Hepatic stellate cell (primary cell): Measurements from ENCODE around the gene PANK2.
"Not testable (repeated sequence)": the region's sequence is repeated elsewhere in the genome, so short reads cannot be mapped to it uniquely, and the experiment has no call there.

Experiments used
- DNase-seq: peaks from one replicate; pipeline ENCODE4 v3.0.0; 2011; ENCODE audit warnings: low spot score

PANK2 gene

GRCh38 chr20:3888622-3889488 lies at the start of gene PANK2:
Gene PANK2 (plus strand): TSS chr20:3889387.
- peak; percentile 100 for DNase-seq

DNA sequence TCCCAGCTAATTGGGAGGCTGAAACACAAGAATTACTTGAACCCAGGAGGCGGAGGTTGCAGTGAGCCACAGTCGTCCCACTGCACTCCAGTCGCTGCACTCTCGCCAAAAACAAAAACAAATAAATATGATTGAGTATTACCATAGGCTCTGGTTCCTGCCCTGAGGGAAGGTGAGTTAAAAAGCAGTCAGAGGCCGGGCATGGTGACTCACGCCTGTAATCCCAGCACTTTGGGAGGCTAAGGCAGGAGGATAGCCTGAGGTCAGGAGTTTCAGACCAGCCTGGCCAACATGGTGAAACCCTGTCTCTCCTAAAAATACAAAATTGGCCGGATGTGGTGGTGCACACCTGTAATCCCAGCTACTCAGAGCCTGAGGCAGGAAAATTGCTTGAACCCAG lies 49.0 kb upstream of the PANK2 start:
- DNase-seq: not testable (repeated sequence)

- DNase-seq: no peak
Observed at GRCh38 chr20:3842348-3842930, 46.7 kb upstream of the PANK2 start.

- peak; percentile 79 for DNase-seq
Observed at GRCh38 chr20:3843490-3843889, 45.7 kb upstream of the PANK2 start.

DNA sequence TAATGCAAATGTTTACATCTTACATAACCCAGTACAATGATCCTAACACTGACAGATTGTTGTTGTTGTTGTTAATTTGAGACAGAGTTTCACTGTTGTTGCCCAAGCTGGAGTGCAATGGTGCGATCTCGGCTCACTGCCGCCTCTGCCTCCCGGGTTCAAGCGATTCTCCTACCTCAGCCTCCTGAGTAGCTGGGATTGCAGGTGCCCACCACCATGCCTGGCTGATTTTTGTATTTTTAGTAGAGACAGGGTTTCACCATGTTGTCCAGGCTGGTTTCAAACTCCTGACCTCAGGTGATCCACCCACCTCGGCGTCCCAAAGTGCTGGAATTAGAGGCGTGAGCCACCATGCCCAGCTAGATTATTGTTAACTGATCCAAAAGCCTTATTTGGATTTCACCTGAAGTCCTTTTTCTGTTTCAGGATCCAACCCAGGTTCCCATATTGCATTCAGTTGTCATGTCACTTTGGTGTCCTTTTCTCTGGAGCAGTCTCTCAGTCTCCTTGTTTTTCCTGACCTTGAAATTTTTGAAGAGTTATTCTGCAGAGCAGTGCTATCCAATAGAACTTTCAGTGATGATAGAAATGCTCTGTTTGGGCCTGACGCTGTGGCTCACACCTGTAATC lies 45.1 kb upstream of the PANK2 start:
- not testable (repeated sequence) for DNase-seq

GRCh38 chr20:3846378-3846739 lies 42.8 kb upstream of the PANK2 start:
- DNase-seq: no peak

DNA sequence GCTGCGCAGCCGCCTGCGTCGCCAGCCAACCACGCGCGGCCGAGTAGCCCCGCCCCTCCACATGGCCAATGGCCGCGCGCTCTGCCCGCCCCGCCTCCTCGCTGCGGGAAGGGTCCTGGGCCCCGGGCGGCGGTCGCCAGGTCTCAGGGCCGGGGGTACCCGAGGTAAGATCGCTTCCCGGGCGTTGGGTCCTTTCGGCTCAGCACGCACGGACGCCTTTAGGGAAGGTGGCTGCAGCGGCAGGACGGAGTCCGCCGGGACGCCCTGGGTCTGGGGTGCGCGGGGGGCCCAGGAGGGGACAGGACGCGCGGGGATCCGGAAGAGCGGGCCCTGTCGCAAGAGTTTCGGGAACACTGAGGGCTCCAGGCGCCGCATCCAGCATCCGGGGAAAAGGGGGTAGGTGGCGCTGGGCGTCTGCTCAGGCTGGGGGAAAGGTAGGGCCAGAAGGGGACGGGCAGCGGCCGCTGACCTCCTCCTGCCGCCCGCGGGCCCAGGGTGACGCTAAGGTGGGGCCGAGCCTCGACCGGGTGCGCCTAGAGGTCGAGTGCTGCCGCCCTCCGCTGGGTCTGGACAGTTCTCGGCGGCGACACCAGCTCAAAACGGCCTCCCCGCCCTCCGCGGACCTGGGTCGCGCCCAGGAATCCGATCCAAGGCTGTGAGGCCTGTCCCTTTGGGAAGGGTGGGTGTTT lies 42.3 kb upstream of the PANK2 start, which contains the start of gene MAVS:
Gene MAVS, plus strand, starts transcription at position 95 of the 689 bp plus-strand sequence. CDS start 7,791 bp downstream, outside the sequence.
- peak; percentile 95 for DNase-seq

- peak; percentile 30 for DNase-seq
Observed at GRCh38 chr20:3847429-3847940, 41.7 kb upstream of the PANK2 start.

- DNase-seq: no peak
Observed at GRCh38 chr20:3848565-3848964, 40.6 kb upstream of the PANK2 start.

GRCh38 chr20:3854462-3854871 lies 34.7 kb upstream of the PANK2 start:
- no peak for DNase-seq

- DNase-seq: no peak
Observed at GRCh38 chr20:3857405-3857804, 31.8 kb upstream of the PANK2 start.

GRCh38 chr20:3858689-3859088 lies 30.5 kb upstream of the PANK2 start:
- no peak for DNase-seq

DNA sequence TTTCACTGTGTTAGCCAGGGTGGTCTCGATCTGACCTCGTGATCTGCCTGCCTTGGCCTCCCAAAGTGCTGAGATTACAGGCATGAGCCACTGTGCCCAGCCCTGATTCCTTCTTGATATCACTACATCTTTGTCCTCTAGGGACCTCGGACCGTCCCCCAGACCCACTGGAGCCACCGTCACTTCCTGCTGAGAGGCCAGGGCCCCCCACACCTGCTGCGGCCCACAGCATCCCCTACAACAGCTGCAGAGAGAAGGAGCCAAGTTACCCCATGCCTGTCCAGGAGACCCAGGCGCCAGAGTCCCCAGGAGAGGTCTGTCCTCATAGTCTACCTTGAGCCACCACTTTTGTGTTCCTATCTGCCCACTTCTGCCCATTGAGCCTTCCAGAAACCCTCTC lies 28.0 kb upstream of the PANK2 start:
- DNase-seq: no peak

- no peak for DNase-seq
Observed at GRCh38 chr20:3862333-3862732, 26.9 kb upstream of the PANK2 start.

- DNase-seq: no peak
Observed at GRCh38 chr20:3863317-3863716, 25.9 kb upstream of the PANK2 start.

DNA sequence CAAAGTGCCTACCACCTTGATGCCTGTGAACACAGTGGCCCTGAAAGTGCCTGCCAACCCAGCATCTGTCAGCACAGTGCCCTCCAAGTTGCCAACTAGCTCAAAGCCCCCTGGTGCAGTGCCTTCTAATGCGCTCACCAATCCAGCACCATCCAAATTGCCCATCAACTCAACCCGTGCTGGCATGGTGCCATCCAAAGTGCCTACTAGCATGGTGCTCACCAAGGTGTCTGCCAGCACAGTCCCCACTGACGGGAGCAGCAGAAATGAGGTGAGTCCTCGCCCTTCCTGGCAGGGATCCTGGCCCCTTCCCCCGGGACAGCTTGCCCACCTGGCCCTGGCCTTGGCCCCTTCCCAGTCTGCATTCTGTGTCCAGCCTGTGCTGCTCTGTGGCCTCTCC lies 24.7 kb upstream of the PANK2 start:
- DNase-seq: no peak

GRCh38 chr20:3865152-3865886 lies 23.9 kb upstream of the PANK2 start:
- no peak for DNase-seq

DNA sequence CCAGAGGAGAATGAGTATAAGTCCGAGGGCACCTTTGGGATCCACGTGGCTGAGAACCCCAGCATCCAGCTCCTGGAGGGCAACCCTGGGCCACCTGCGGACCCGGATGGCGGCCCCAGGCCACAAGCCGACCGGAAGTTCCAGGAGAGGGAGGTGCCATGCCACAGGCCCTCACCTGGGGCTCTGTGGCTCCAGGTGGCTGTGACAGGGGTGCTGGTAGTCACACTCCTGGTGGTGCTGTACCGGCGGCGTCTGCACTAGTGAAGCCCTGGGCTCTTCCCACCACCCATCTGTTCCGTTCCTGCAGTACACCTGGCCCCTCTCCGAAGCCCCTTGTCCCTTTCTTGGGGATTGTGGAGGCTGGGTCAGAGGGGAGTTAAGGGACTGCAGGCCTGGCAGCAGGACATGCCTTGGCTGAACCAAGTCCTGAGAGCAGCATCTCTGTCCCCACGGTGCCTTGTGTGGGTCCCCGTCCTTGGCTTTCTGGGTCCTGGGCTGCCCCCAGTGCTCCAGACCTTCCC lies 23.2 kb upstream of the PANK2 start:
- no peak for DNase-seq

GRCh38 chr20:3866464-3866863 lies 22.7 kb upstream of the PANK2 start:
- DNase-seq: no peak

GRCh38 chr20:3867802-3868201 lies 21.4 kb upstream of the PANK2 start:
- no peak for DNase-seq
